Activated T-cell treated with anti-CD3 and anti-CD28 coated beads, Interleukin-2, amount 50 U/mL, for 1 hour (primary cell): ENCODE measurements around the gene CEP68.
"Not testable (repeated sequence)": the region's sequence is repeated elsewhere in the genome, so short reads cannot be mapped to it uniquely, and the experiment has no call there.

ENCODE experiments used
- DNase-seq: peaks from one replicate; pipeline ENCODE4 v3.0.0-alpha.2; 2020

Gene CEP68

GRCh38 chr2:65032019-65032975 lies 23.9 kb upstream of the CEP68 start:
- no peak for DNase-seq

GRCh38 chr2:65033178-65033577 lies 23.0 kb upstream of the CEP68 start:
- DNase-seq: no peak

- DNase-seq: not testable (repeated sequence)
These were observed 22.5 kb upstream of the CEP68 start for GRCh38 chr2:65033667-65034066.

- DNase-seq: no peak
These were observed 20.8 kb upstream of the CEP68 start for GRCh38 chr2:65035351-65035943.

GRCh38 chr2:65037178-65037577 lies 19.0 kb upstream of the CEP68 start:
- DNase-seq: no peak

GRCh38 chr2:65039640-65040039 lies 16.6 kb upstream of the CEP68 start:
- no peak for DNase-seq

GRCh38 chr2:65040400-65041261 lies 15.6 kb upstream of the CEP68 start:
- DNase-seq: peak; percentile 78

- no peak for DNase-seq
These were observed 13.2 kb upstream of the CEP68 start for GRCh38 chr2:65043001-65043400.

GRCh38 chr2:65044097-65044735 lies 12.0 kb upstream of the CEP68 start:
- no peak for DNase-seq

- DNase-seq: no peak
These were observed 10.6 kb upstream of the CEP68 start for GRCh38 chr2:65045651-65046050.

GRCh38 chr2:65046633-65047407 lies 9.4 kb upstream of the CEP68 start:
- DNase-seq: no peak

GRCh38 chr2:65049010-65049639 lies 7.1 kb upstream of the CEP68 start:
- DNase-seq: no peak

- DNase-seq: no peak
These were observed 5.3 kb upstream of the CEP68 start for GRCh38 chr2:65050931-65051330.

GRCh38 chr2:65053199-65053598 lies 3.0 kb upstream of the CEP68 start:
- no peak for DNase-seq

GRCh38 chr2:65054749-65055421 lies 1.3 kb upstream of the CEP68 start:
- no peak for DNase-seq

- DNase-seq: no peak
These were observed 598 bp upstream of the CEP68 start for GRCh38 chr2:65055422-65056214.

GRCh38 chr2:65057054-65057375 lies 799 bp downstream of the CEP68 start:
- no peak for DNase-seq

GRCh38 chr2:65057391-65058052 lies 1.3 kb downstream of the CEP68 start:
- no peak for DNase-seq

- no peak for DNase-seq
These were observed 2.9 kb downstream of the CEP68 start for GRCh38 chr2:65059071-65059470.
